ENCODE data around the gene CNOT9. TPM values are rescaled to one million over a fixed set of nuclear protein-coding genes. Genes with fewer than 3 reads are reported as not detected.

Gene CNOT9
- polyA plus RNA-seq, 1 experiment: 38.3 TPM

DNA sequence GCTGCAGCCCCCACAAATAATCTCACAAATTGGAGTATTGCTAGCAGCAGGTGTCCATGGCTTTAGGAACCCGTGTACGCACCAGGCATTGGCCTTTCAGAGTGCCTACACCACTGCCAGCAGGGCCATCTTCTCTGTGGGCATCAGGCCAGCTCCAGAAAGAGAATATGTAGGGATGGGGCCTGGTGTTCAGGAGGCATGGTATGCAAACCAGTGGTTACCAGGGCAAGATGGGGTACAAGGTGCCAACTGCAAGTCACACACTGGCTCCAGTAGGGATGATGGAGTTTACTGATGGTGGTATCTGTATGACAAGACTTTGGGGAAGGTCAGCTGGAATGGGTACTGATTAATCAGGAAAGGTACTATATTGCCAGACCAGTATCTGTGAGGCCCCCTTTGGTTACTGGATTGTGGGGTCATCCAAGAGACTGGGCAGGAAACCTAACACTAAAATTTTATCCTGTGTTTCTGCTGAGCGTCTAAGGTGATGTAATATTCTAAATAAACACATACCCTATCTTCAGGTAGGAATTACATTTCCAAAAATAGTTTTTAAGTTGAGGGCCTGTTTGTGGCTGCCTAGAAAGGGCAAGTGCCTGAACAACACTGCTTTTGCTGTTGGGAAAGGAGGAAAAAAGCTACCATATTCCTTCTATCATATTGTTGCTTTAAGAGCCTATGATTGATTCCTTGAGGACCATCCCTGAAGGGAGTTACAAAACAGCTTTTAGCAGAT is 9.0 kb downstream of the CNOT9 start:
- ChIA-PET POLR2A (no interaction called here), CTCF (interaction anchor here (0.6 to 1.0 kb wide), 3 partner anchors 8 to 15 kb away, joined by 3 to 5 read pairs (median 3); no protein-coding TSS in a partner anchor)
- TF ChIP-seq, protein P1, sequence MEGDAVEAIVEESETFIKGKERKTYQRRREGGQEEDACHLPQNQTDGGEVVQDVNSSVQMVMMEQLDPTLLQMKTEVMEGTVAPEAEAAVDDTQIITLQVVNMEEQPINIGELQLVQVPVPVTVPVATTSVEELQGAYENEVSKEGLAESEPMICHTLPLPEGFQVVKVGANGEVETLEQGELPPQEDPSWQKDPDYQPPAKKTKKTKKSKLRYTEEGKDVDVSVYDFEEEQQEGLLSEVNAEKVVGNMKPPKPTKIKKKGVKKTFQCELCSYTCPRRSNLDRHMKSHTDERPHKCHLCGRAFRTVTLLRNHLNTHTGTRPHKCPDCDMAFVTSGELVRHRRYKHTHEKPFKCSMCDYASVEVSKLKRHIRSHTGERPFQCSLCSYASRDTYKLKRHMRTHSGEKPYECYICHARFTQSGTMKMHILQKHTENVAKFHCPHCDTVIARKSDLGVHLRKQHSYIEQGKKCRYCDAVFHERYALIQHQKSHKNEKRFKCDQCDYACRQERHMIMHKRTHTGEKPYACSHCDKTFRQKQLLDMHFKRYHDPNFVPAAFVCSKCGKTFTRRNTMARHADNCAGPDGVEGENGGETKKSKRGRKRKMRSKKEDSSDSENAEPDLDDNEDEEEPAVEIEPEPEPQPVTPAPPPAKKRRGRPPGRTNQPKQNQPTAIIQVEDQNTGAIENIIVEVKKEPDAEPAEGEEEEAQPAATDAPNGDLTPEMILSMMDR (IDR thresholded peaks at IDR 0.05; ENCODE audit: insufficient read depth, low read depth, low read length): no peak
- no peaks in the 10 kb centered on the region; the same call in 1 of the 2 replicates for H3K36me3 ChIP-seq (ENCODE audit: control insufficient read depth, insufficient read depth, low read length)
- no peak for DNase-seq (ENCODE audit: low read depth)
- H3K4me3 ChIP-seq (ENCODE audit: low read depth, low read length): no peak overlapping the region
- no peaks in the 10 kb centered on the region for H3K27me3 ChIP-seq (ENCODE audit: control insufficient read depth, insufficient read depth, low read length)

DNA sequence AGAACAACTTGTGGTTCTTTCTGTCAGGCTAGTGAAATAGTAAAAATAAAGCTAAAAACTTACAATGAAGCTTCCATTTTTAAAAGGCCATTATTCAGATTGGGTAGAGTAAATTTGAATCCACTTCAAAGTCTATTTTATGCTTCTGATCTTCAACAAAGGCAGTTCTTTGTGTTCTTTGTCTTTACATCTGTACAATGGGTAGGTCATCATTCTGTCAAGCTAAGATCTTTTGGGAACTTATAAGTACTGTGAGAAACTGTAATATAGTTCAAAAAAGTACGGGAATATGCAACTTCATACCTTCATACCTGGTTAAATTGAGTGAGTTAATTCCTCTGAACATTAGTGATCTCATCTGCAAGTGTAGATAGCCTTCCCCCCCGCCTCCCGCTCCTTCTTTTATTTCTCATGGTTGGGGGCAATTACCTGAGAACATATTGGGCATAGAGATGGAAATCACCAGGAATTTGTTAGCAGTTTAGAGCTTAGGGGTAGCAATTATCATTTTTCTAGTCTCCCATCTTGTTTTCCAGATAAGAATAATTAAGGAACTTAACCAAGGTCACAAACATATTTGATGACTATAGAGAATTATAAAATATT is 9.7 kb downstream of the CNOT9 start:
- POLR2A ChIA-PET: no interaction called here
- Histone ChIP-seq H3K4me3 (ENCODE audit: low read depth, low read length) (no peak overlapping the region), H3K36me3 (ENCODE audit: control insufficient read depth, insufficient read depth, low read length) (no peaks in the 10 kb centered on the region; the same call in none of the 2 replicates), H3K27me3 (ENCODE audit: control insufficient read depth, insufficient read depth, low read length) (no peaks in the 10 kb centered on the region)
- CTCF ChIA-PET: interaction anchor here (0.9 to 1.0 kb wide), 2 partner anchors 9 to 16 kb away, joined by 3 read pairs; no protein-coding TSS in a partner anchor
- DNase-seq (ENCODE audit: low read depth): no peak
- TF ChIP-seq, protein P1 (IDR thresholded peaks at IDR 0.05; ENCODE audit: insufficient read depth, low read depth, low read length): no peak

DNA sequence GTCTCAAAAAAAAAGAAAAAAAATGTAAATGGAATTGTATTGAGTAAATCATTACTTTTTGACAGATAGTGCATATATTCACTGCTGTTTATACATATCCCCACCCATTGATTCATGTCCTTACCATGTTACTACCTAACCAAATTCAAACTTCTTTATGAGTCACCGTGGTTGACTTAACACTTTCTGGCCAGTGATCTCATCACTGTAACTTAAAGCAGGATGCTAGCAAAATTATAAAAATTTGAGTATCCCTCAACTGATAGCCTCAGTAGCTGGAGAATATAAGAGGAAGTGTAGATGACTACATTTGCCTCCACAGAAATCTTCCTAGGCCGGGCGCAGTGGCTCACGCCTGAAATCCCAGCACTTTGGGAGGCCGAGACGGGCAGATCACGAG is 13.4 kb downstream of the CNOT9 start:
- POLR2A ChIA-PET: no interaction called here
- no peak for DNase-seq (ENCODE audit: low read depth)
- no peaks in the 10 kb centered on the region for H3K27me3 ChIP-seq (ENCODE audit: control insufficient read depth, insufficient read depth, low read length)
- CTCF ChIA-PET: interaction anchor here (1.0 kb wide), 1 partner anchor 16 kb away, joined by 5 read pairs; no protein-coding TSS in a partner anchor
- H3K36me3 ChIP-seq (ENCODE audit: control insufficient read depth, insufficient read depth, low read length): peaks cover 4% of the 10 kb centered on the region
- TF ChIP-seq, protein P1 (IDR thresholded peaks at IDR 0.05; ENCODE audit: insufficient read depth, low read depth, low read length): no peak
- no peak overlapping the region for H3K4me3 ChIP-seq (ENCODE audit: low read depth, low read length)

DNA sequence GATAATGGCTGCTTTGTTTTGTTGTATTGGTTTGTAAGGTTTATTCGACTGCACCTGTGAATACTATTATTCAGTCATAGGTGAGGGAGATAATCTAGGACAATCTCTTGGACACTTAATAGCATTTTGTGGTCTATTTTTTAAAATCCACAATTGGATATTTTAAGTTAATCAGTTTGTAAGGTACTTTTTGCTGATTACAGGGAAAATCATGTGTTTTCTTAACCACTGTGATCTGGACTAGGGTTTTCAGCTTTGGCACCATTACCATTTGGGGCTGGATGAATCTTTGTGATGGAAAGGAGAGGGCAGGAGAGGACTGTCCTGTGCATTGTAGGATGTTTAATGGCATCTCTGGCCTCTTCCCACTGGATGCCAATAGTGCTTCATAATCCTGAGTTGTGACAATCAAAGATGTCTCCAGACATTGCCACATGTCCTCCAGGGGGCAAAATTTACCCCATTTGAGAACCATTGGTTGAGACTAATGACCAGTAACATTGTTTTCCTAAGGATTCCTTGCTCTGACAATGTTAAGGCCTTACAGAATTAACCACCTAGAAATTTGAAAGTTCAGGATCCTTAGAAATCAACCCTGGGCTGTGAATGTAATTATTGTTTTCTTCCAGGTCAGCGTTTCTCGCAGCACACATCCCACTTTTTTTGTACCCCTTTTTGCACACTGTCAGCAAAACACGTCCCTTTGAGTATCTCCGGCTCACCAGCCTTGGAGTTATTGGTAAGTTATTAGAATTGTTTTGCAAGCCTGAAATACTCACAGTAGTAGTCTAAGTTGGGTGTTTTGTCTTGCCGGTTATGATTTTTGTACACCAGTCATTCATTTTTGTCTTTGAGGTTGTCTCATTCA is 15.6 kb downstream of the CNOT9 start:
- DNase-seq (ENCODE audit: low read depth): no peak
- Histone ChIP-seq H3K36me3 (ENCODE audit: control insufficient read depth, insufficient read depth, low read length) (peaks cover 4% of the 10 kb centered on the region), H3K4me3 (ENCODE audit: low read depth, low read length) (no peak overlapping the region), H3K27me3 (ENCODE audit: control insufficient read depth, insufficient read depth, low read length) (no peaks in the 10 kb centered on the region)
- POLR2A ChIA-PET: no interaction called here
- TF ChIP-seq, protein P1 (IDR thresholded peaks at IDR 0.05; ENCODE audit: insufficient read depth, low read depth, low read length): no peak
- CTCF ChIA-PET: no interaction called here

DNA sequence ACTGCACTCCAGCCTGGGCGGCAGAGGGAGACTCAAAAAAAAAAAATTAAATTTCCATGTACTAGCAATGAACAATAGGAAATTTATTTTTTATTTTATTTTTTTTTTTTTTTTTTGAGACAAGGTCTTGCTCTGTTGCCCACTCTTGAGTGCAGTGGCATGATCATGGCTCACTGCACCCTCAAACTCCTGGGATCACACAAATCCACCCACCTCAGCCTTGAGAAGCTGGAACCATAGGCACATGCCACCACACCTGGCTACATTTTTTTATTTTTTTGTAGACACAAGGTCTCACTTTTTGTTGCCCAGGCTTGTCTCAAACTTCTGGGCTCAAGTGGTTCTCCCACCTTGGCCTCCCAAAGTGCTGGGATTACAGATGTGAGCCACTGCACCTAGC is 16.9 kb downstream of the CNOT9 start:
- Histone ChIP-seq H3K27me3 (ENCODE audit: control insufficient read depth, insufficient read depth, low read length) (no peaks in the 10 kb centered on the region), H3K36me3 (ENCODE audit: control insufficient read depth, insufficient read depth, low read length) (peaks cover 4% of the 10 kb centered on the region), H3K4me3 (ENCODE audit: low read depth, low read length) (no peak overlapping the region)
- TF ChIP-seq, protein P1 (IDR thresholded peaks at IDR 0.05; ENCODE audit: insufficient read depth, low read depth, low read length): no peak
- CTCF ChIA-PET: interaction anchor here (0.6 kb wide), 1 partner anchor 8 kb away, joined by 5 read pairs; no protein-coding TSS in a partner anchor
- no peak for DNase-seq (ENCODE audit: low read depth)
- POLR2A ChIA-PET: no interaction called here
